ENCODE results near the gene TMEM141.

DNA sequence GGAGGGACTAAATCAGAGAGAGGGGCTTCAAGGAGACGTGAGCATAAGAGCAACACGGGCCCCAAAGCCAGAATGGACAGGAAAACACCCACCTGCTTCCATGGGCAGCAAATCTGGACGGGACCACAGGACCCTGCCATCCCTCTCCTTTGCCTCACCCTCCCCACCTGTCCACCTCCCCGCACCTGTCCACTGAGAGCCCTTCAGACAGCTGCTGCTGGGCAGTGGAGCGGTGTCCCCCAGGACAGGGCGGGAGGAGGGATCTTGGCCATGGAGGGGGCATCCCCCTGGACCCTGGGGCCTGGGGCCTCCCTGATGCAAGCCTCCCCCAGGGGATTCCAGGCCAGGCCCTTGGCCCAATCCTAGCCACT is 7.5 kb downstream of the TMEM141 start:
- TF ChIP-seq, protein P1, sequence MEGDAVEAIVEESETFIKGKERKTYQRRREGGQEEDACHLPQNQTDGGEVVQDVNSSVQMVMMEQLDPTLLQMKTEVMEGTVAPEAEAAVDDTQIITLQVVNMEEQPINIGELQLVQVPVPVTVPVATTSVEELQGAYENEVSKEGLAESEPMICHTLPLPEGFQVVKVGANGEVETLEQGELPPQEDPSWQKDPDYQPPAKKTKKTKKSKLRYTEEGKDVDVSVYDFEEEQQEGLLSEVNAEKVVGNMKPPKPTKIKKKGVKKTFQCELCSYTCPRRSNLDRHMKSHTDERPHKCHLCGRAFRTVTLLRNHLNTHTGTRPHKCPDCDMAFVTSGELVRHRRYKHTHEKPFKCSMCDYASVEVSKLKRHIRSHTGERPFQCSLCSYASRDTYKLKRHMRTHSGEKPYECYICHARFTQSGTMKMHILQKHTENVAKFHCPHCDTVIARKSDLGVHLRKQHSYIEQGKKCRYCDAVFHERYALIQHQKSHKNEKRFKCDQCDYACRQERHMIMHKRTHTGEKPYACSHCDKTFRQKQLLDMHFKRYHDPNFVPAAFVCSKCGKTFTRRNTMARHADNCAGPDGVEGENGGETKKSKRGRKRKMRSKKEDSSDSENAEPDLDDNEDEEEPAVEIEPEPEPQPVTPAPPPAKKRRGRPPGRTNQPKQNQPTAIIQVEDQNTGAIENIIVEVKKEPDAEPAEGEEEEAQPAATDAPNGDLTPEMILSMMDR (IDR thresholded peaks at IDR 0.05): no peak
- no peak for TF ChIP-seq POLR2A (IDR thresholded peaks at IDR 0.05)

Data from suprapubic skin (tissue), 3 donors.